Adrenal gland (tissue), 5 donors: ENCODE measurements around the gene SUMO1.

Experiments used
- CTCF ChIP-seq, 6 experiments: fragments of 450-650 bp in 4 of 6; fragments of 200-600 bp in 2 of 6; sonication (generic) in 1 of 6; IDR thresholded peaks; 1 replicate in 5 of 6; 2 replicates in 1 of 6; pipeline versions ENCODE4 v1.5.1 to v1.8.0; 2016 to 2021; ENCODE audit warnings: antibody characterized with exemption in 6 of 6, mild to moderate bottlenecking in 2 of 6, moderate library complexity in 1 of 6
- POLR2A ChIP-seq, 2 donors: fragments of 450-650 bp; IDR thresholded peaks; one replicate each; pipeline ENCODE4 v1.6.1; 2017; ENCODE audit warnings: antibody characterized with exemption in 2 of 2, mild to moderate bottlenecking in 2 of 2, moderate library complexity in 1 of 2
- donor health status: DM: no; HTN: no; CAD: no.

GRCh38 chr2:202165208-202165607, 73.2 kb downstream of the SUMO1 start:
- no peak for TF ChIP-seq CTCF (IDR thresholded peaks at IDR 0.05)
- TF ChIP-seq POLR2A (IDR thresholded peaks at IDR 0.05) = no peak
